ENCODE measurements around the gene TM4SF5.

TM4SF5 gene

DNA sequence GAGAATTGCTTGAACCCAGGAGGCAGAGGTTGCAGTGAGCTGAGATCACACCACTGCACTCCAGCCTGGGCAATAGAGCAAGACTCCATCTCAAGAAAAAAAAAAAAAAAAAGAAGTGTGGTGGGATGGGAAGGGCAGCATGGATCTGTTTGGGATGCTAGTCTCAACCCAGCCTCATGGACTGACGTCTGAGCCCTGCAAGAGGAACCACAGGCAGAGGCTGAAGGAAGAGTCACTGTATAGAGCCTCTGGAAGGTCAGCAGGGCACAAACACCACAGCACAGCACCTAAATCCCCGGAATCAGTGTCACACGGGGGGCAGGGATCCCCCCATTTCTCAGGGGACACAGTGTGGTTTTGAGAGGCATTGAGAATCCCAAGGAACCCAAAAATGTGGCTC, 21.1 kb upstream of the TM4SF5 start:
- TF ChIP-seq POLR2AphosphoS5 (IDR thresholded peaks at IDR 0.05; ENCODE audit: low read depth, low read length) (no peak), POLR2A (IDR thresholded peaks at IDR 0.05; ENCODE audit: low read depth, low read length) (no peak), TAF1 (IDR thresholded peaks at IDR 0.05; ENCODE audit: borderline replicate concordance, low read depth, low read length) (no peak)
- FAIRE-seq (no peak), DNase-seq (ENCODE audit: insufficient read length) (no peak)

DNA sequence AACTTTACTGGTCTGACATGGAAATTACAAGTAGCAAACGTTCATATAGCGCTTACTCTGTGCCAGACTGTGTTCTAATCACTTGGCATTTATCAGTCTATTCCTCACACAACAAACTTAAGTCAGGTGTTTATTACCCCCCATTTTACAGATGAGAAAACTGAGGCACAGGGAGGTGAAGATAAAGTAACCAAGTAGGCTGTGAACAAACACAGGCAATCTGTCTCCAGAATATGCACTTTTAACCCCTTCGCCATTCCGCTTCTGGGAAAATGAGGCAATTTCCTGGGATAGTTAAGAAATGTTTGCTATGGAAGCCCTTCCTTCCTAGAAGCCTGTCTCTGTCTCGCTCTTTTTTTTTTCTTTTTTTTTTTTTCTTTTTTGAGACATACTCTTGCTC, 19.8 kb upstream of the TM4SF5 start:
- TF ChIP-seq POLR2A (IDR thresholded peaks at IDR 0.05; ENCODE audit: low read depth, low read length) (no peak), POLR2AphosphoS5 (IDR thresholded peaks at IDR 0.05; ENCODE audit: low read depth, low read length) (no peak), TAF1 (IDR thresholded peaks at IDR 0.05; ENCODE audit: borderline replicate concordance, low read depth, low read length) (no peak)
- FAIRE-seq (no peak), DNase-seq (ENCODE audit: insufficient read length) (no peak)

DNA sequence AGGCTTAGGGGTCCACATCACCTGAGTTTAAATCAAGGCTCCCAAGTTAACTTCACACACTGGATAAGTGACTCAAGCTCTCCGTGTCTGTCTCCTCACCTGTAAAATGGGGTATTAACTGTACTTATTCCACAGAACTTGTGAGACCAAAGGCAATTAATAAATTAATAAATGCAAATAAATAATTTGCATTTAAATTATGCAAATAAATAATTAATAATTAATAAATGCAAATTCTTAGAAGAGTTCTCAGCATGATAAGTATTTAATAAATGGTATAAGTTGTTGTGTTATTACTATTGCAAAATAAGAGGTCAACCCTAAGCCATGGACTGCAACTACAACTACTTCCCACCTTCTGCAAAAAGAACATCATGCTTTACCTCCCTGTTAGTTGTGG, 18.3 kb upstream of the TM4SF5 start:
- TF ChIP-seq TAF1 (IDR thresholded peaks at IDR 0.05; ENCODE audit: borderline replicate concordance, low read depth, low read length) (no peak), POLR2A (IDR thresholded peaks at IDR 0.05; ENCODE audit: low read depth, low read length) (no peak), POLR2AphosphoS5 (IDR thresholded peaks at IDR 0.05; ENCODE audit: low read depth, low read length) (no peak)
- FAIRE-seq (no peak), DNase-seq (ENCODE audit: insufficient read length) (no peak)

DNA sequence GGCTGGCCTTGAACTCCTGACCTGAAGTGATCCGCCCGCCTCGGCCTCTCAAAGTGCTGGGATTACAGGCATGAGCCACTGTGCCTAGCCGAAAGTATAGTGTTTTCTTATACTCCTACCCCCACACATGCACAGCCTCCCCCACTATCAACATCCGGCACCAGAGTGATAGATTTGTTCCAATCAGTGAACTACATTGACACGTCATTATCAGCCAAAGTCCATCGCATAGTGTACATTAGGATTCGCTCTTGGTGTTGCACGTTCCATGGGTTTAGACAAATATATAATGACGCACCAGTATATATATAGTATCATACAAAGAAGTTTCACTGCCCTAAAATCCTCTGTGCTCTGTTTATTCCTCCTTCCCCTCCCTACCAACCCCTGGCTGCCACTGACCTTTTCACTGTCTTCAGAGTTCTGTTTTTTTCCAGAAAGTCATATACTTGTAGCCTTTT, 11.9 kb upstream of the TM4SF5 start:
- TF ChIP-seq TAF1 (IDR thresholded peaks at IDR 0.05; ENCODE audit: borderline replicate concordance, low read depth, low read length), result no peak
- TF ChIP-seq POLR2A (IDR thresholded peaks at IDR 0.05; ENCODE audit: low read depth, low read length), result no peak
- no peak for TF ChIP-seq POLR2AphosphoS5 (IDR thresholded peaks at IDR 0.05; ENCODE audit: low read depth, low read length)
- FAIRE-seq (no peak), DNase-seq (ENCODE audit: insufficient read length) (no peak)

DNA sequence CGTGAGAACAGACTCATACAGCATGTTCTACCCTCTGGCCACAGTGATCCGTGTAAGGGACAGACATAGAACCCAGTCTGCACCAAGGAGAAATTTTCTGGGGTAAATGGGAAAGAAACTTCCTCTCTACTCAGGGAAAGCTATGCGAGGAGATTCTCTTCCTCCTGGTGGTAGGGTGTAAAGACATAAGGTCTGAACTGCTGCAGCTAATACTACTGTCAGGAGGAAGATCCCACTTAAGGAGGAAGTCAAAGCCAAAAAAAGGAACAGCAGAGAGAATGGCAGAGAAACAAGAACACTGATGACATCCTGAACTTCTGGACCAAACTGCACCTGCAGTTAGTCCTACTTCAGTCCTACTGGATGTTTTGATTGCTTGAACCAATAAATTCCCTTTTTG, 7.1 kb upstream of the TM4SF5 start:
- DNase-seq (ENCODE audit: insufficient read length) (no peak), FAIRE-seq (no peak)
- TF ChIP-seq POLR2A (IDR thresholded peaks at IDR 0.05; ENCODE audit: low read depth, low read length) (no peak), POLR2AphosphoS5 (IDR thresholded peaks at IDR 0.05; ENCODE audit: low read depth, low read length) (no peak), TAF1 (IDR thresholded peaks at IDR 0.05; ENCODE audit: borderline replicate concordance, low read depth, low read length) (no peak)

DNA sequence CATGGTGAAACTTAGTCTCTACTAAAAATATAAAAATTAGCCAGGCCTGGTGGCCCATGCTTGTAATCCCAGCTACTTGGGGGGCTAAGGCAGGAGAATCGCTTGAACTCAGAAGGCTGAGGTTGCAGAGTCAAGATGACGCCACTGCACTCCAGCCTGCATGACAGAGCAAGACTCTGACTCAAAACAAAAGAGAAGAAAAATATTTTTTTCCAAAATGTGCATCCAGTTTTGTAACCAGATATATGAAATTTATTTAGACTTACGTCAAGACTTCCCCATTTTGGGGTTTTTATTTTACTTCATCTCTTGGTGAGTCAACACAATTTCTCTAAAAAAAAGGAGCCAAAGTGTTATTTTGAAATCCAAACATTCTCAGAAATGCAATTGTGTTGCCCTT, 5.5 kb upstream of the TM4SF5 start:
- FAIRE-seq, result no peak
- TF ChIP-seq TAF1 (IDR thresholded peaks at IDR 0.05; ENCODE audit: borderline replicate concordance, low read depth, low read length) (no peak), POLR2AphosphoS5 (IDR thresholded peaks at IDR 0.05; ENCODE audit: low read depth, low read length) (no peak), POLR2A (IDR thresholded peaks at IDR 0.05; ENCODE audit: low read depth, low read length) (no peak)
- no peak for DNase-seq (ENCODE audit: insufficient read length)

DNA sequence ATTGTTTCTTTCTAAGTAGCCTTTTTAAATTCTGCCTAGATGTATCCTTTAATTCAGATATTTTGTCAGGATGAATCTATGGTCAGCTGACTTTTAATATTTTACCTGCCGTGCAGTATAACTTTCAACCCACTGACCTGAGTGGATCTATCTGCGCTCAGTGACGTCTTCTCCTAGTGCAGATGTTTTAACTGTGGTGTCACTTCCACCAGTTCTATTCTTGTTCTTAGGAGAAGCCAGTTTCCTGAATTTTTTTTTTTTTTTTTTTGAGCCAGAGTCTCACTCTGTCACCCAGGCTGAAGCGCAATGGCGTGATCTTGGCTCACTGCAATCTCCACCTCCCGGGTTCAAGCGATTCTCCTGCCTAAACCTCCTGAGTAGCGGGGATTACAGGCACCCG, 5.0 kb upstream of the TM4SF5 start:
- TF ChIP-seq TAF1 (IDR thresholded peaks at IDR 0.05; ENCODE audit: borderline replicate concordance, low read depth, low read length), result no peak
- TF ChIP-seq POLR2A (IDR thresholded peaks at IDR 0.05; ENCODE audit: low read depth, low read length), result no peak
- no peak for TF ChIP-seq POLR2AphosphoS5 (IDR thresholded peaks at IDR 0.05; ENCODE audit: low read depth, low read length)
- no peak for FAIRE-seq

DNA sequence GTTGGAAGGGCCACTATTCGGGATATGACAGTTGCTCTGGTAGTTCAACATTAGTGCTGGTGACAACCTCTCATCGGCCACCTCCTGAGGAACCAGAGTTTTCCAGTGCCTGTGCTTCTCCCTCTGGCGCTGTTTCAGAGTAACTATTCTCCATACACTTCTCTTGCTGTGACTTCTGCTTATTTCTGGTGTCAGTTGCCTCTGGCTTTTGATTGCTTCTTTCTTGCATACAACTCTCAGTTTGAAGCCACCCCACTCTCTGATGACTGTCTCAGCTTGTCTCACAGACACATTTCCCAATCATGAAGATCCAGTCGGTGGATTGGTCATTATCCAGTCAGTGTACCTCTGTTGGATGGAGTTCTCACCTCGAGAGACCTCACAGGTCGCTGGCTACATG, 3.4 kb upstream of the TM4SF5 start:
- no peak for FAIRE-seq

More for the DNA sequence above, 5.0 kb upstream of the TM4SF5 start:
- DNase-seq (ENCODE audit: insufficient read length), result no peak

DNA sequence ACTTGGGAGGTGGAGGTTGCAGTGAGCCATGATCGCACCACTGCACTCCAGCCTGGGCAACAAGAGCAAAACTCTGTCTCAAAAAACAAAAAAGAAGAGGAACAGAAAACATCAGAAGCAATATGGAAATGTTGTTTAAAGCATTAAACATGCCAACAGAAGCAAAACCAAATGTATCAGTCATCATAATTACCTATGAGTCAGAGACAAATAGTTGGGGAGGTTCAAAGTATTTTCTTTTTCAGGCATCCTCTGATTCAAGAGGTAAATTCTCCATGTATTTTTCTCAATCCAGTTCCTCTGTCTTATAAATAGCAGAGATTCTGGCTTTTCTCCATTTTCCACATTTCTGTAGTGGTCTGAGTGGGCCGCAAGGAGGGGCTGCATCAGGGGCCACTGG, 2.1 kb upstream of the TM4SF5 start:
- TF ChIP-seq POLR2A (IDR thresholded peaks at IDR 0.05; ENCODE audit: low read depth, low read length) (no peak), TAF1 (IDR thresholded peaks at IDR 0.05; ENCODE audit: borderline replicate concordance, low read depth, low read length) (no peak), POLR2AphosphoS5 (IDR thresholded peaks at IDR 0.05; ENCODE audit: low read depth, low read length) (no peak)
- no peak for DNase-seq (ENCODE audit: insufficient read length)
- no peak for FAIRE-seq

More for the DNA sequence above, 3.4 kb upstream of the TM4SF5 start:
- DNase-seq (ENCODE audit: insufficient read length), result no peak
- TF ChIP-seq POLR2A (IDR thresholded peaks at IDR 0.05; ENCODE audit: low read depth, low read length), result no peak
- TF ChIP-seq POLR2AphosphoS5 (IDR thresholded peaks at IDR 0.05; ENCODE audit: low read depth, low read length), result no peak
- TF ChIP-seq TAF1 (IDR thresholded peaks at IDR 0.05; ENCODE audit: borderline replicate concordance, low read depth, low read length), result no peak

DNA sequence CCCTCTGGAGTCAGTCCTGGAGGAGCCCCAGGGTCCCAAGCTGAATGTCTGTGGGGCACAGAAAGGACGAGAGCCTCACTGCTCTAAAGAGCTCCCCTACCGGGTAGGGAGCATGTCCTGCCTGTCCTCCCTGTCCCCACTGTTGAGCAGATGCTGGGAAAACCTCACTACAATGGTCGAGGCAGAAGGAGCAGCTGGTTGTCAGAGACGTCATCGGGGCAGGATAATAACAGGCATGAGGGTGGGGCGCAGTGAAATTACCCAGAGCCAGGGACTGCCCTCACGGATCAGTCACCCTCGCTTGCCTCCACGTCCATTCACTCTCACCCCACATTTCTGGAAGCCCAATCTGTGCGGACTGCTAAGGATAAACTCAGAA, 538 bp downstream of the TM4SF5 start:
- DNase-seq (ENCODE audit: insufficient read length) (no peak), FAIRE-seq (no peak)
- TF ChIP-seq POLR2A (IDR thresholded peaks at IDR 0.05; ENCODE audit: low read depth, low read length) (no peak), POLR2AphosphoS5 (IDR thresholded peaks at IDR 0.05; ENCODE audit: low read depth, low read length) (no peak), TAF1 (IDR thresholded peaks at IDR 0.05; ENCODE audit: borderline replicate concordance, low read depth, low read length) (no peak)

DNA sequence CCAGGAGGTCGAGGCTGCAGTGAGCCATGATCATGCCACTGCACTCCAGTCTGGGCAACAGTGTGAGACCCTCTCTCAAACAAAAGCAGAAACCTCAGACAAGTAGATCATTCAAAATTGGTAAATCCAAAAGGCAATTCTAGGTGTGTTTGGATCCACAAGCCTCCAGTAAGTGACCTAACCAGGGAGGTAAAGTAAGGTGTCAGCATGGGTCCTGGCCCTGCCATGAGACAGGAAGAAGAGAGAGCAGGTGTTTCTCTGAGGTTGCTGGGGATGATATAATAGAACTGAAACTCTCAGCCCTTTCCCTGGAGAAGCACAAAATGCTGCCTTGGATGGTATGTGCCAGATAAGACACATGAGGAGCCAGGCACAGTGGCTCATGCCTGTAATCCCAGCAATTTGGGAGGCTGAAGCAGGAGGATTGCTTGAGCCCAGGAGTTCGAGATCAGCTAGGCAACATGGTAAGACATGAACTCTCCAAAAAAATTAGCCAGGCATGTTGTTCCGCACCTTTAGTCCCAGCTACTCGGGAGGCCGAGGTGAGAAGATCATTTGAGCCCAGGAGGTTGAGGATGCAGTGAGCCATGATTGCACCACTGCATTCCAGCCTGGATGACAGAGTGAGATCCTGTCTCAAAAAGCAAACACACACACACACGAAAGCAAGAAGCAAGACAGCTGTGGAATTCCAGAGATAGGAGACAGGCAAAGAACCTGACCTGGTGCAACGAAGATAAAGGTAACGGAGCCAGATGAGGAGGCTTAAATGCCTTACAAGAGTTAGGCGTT, 6.5 kb downstream of the TM4SF5 start:
- DNase-seq (ENCODE audit: insufficient read length), result no peak
- no peak for FAIRE-seq
- TF ChIP-seq POLR2AphosphoS5 (IDR thresholded peaks at IDR 0.05; ENCODE audit: low read depth, low read length) (no peak), TAF1 (IDR thresholded peaks at IDR 0.05; ENCODE audit: borderline replicate concordance, low read depth, low read length) (no peak), POLR2A (IDR thresholded peaks at IDR 0.05; ENCODE audit: low read depth, low read length) (no peak)

DNA sequence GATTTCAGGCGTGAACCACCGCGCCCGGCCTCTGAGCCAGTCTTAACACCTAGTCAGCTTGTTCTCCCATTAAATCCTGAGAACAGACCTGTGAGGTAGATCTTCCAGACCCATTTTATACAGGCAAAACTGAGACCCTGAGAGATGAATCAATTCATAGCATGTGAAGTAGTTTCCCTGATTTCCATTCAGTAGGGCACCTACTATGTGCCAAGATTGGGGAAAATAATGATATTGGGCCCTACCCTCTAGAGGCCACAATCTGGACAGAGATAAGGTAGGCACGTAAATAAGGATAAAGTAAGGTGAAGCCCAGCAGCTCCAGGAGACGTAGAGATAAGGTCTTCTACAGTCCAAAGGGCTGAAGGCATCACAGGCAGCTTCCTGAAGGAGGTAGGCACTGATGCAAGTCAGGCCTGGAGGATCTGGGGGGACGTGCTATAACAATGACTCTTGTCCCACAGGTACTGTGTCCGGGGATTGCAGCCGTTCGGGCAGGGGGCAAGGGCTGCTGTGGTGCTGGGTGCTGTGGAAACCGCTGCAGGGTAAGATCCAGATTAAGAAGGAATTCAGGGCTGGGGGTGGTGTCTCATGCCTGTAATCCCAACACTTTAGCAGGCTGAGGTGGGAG, 8.8 kb downstream of the TM4SF5 start:
- FAIRE-seq (no peak), DNase-seq (ENCODE audit: insufficient read length) (no peak)
- TF ChIP-seq POLR2AphosphoS5 (IDR thresholded peaks at IDR 0.05; ENCODE audit: low read depth, low read length) (no peak), POLR2A (IDR thresholded peaks at IDR 0.05; ENCODE audit: low read depth, low read length) (no peak), TAF1 (IDR thresholded peaks at IDR 0.05; ENCODE audit: borderline replicate concordance, low read depth, low read length) (no peak)

Measured in GM12892 (cell line).